Measurements from ENCODE around the gene EFNA4. TPM values are rescaled to one million over a fixed set of nuclear protein-coding genes. Genes with fewer than 3 reads are reported as not detected.

Gene EFNA4
- total RNA-seq, 1 donor from 2014 or later, result 1.7 TPM

DNA sequence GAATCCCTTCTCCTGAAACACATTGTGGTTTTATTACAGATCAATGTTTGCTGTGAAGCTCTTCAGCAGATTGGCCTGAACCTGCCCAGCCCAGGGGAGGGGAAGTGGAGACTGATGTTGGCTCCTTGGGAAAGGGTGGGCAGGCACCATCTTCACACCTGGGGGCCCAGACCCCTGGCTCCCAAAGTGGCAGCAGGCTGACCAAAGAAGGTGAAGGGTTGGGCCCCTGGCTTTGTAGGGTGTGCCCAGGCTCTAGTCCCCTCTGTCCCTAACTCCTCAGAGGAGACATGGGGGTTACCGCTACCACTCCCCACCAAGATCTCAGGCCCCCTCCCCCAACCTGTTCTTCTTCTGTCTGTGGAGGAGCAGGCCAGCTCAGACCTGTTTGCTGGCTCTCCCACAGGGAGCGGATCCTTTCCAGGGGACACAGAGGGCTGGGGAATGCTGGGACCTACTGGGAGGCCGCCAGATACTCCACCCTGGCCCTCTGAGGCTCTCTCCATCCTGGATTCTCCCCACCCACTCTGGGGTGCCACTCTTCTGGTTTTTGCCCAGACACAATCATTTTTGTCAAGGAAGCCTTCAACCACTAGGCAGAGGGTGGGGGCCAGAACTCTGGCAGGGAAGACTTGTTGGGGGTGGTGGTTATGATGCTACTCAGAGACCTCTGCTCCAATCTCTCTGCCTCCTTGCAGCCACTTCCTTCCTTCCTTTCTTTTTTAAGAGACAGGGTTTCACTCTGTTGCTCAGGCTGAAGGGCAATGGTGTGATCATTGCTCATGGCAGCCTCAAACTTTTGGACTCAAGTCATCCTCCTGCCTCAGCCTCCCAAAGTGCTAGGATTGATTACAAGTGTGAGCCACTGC lies 10.1 kb downstream of the EFNA4 start:
- no peak for TF ChIP-seq CTCF (IDR thresholded peaks at IDR 0.05; ENCODE audit: borderline replicate concordance)
- H3K27ac ChIP-seq (replicated peaks), result no peak overlapping the region
- intact Hi-C loops (cut with micrococcal nuclease), result no loop called here

GRCh38 chr1:155075535-155075934 lies 12.0 kb downstream of the EFNA4 start:
- H3K36me3 ChIP-seq, result no peaks in the 10 kb centered on the region
- H3K27ac ChIP-seq (replicated peaks), result no peak overlapping the region
- H3K27me3 ChIP-seq (ENCODE audit: low read depth), result peaks cover 19% of the 10 kb centered on the region
- no peaks in the 10 kb centered on the region for H3K9me3 ChIP-seq (replicated peaks)
- intact Hi-C loops (cut with micrococcal nuclease), result no loop called here
- no peak overlapping the region for H3K4me3 ChIP-seq
- TF ChIP-seq CTCF (IDR thresholded peaks at IDR 0.05; ENCODE audit: borderline replicate concordance), result no peak
- H3K4me1 ChIP-seq, result peaks cover 33% of the 10 kb centered on the region
- DNase-seq, result no peak

More for the DNA sequence above, 10.1 kb downstream of the EFNA4 start:
- DNase-seq, result no peak
- Histone ChIP-seq H3K9me3 (replicated peaks) (no peaks in the 10 kb centered on the region), H3K4me1 (peaks cover 21% of the 10 kb centered on the region), H3K4me3 (no peak overlapping the region), H3K36me3 (no peaks in the 10 kb centered on the region), H3K27me3 (ENCODE audit: low read depth) (no peaks in the 10 kb centered on the region)

GRCh38 chr1:155076371-155076770 lies 12.8 kb downstream of the EFNA4 start:
- intact Hi-C loops (cut with micrococcal nuclease), result no loop called here
- no peak for TF ChIP-seq CTCF (IDR thresholded peaks at IDR 0.05; ENCODE audit: borderline replicate concordance)
- H3K4me3 ChIP-seq, result no peak overlapping the region
- peaks cover 33% of the 10 kb centered on the region for H3K4me1 ChIP-seq
- no peak for DNase-seq
- H3K27me3 ChIP-seq (ENCODE audit: low read depth), result peaks cover 28% of the 10 kb centered on the region
- H3K9me3 ChIP-seq (replicated peaks), result no peaks in the 10 kb centered on the region
- no peaks in the 10 kb centered on the region for H3K36me3 ChIP-seq
- H3K27ac ChIP-seq (replicated peaks), result no peak overlapping the region

DNA sequence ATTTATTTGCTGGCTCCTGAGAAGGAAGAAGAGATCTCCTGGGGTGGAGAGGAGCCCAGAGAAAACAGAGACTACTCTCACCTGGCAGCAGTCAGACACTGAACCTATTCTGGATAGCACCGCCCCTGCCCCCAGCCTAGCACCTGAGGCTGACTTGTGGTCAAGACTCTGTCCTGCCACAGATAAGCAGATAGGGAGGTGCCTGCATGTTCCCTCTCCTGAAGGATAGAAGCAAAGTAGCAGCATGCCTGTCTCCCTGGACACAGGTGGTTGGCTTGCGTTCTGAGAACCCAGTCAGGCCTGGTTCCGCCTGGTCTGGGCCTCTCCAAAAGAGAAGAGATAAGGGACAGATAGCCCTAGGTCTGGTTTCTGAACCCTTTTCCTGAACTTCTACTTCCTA lies 13.8 kb downstream of the EFNA4 start:
- intact Hi-C loops (cut with micrococcal nuclease), result no loop called here
- DNase-seq, result no peak
- H3K36me3 ChIP-seq, result no peaks in the 10 kb centered on the region
- H3K4me3 ChIP-seq, result no peak overlapping the region
- H3K4me1 ChIP-seq, result peaks cover 42% of the 10 kb centered on the region
- no peak overlapping the region for H3K27ac ChIP-seq (replicated peaks)
- TF ChIP-seq CTCF (IDR thresholded peaks at IDR 0.05; ENCODE audit: borderline replicate concordance), result no peak
- peaks cover 37% of the 10 kb centered on the region for H3K27me3 ChIP-seq (ENCODE audit: low read depth)
- no peaks in the 10 kb centered on the region for H3K9me3 ChIP-seq (replicated peaks)

GRCh38 chr1:155077758-155078445 lies 14.4 kb downstream of the EFNA4 start:
- Histone ChIP-seq H3K27ac (replicated peaks) (no peak overlapping the region), H3K27me3 (ENCODE audit: low read depth) (peaks cover 43% of the 10 kb centered on the region), H3K4me3 (peak overlapping the region; percentile 68), H3K9me3 (replicated peaks) (no peaks in the 10 kb centered on the region), H3K4me1 (peaks cover 47% of the 10 kb centered on the region), H3K36me3 (no peaks in the 10 kb centered on the region)
- no peak for TF ChIP-seq CTCF (IDR thresholded peaks at IDR 0.05; ENCODE audit: borderline replicate concordance)
- intact Hi-C loops (cut with micrococcal nuclease), result no loop called here
- DNase-seq, result no peak

Measured in left ventricle myocardium inferior (tissue), 1 donor.